ENCODE results near the gene WWOX. TPM values are rescaled to one million over a fixed set of nuclear protein-coding genes. Genes with fewer than 3 reads are reported as not detected.

Gene WWOX
- total RNA-seq, 1 experiment from 2014 or later, result 28.3 TPM

DNA sequence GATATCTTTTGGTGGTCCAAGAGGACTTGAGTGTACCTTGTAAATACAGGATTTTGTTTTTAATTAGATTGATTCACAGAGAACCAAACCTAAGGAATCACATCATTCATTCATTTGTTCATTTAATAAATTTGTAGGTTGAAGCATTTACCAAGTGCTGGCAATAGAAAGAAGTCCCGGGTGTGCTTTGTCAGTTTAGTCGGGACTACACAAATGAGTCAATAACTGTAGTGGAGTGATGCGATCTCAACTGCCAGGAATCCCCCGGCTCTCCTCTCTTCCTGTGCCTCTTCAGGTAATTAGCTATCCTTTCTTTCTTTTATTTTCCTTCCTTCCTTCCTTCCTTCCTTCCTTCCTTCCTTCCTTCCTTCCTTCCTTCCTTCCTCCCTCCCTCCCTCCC is 1.4 kb upstream of the WWOX start:
- TF ChIP-seq EZH2phosphoT487 (IDR thresholded peaks at IDR 0.05; ENCODE audit: borderline replicate concordance, low read length) (no peak), EZH2 (IDR thresholded peaks at IDR 0.05; ENCODE audit: low read length, unreplicated experiment) (no peak)
- TF ChIP-seq, protein P1, sequence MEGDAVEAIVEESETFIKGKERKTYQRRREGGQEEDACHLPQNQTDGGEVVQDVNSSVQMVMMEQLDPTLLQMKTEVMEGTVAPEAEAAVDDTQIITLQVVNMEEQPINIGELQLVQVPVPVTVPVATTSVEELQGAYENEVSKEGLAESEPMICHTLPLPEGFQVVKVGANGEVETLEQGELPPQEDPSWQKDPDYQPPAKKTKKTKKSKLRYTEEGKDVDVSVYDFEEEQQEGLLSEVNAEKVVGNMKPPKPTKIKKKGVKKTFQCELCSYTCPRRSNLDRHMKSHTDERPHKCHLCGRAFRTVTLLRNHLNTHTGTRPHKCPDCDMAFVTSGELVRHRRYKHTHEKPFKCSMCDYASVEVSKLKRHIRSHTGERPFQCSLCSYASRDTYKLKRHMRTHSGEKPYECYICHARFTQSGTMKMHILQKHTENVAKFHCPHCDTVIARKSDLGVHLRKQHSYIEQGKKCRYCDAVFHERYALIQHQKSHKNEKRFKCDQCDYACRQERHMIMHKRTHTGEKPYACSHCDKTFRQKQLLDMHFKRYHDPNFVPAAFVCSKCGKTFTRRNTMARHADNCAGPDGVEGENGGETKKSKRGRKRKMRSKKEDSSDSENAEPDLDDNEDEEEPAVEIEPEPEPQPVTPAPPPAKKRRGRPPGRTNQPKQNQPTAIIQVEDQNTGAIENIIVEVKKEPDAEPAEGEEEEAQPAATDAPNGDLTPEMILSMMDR (conservative IDR thresholded peaks at IDR 0.05; ENCODE audit: low read depth, low read length), result no peak
- no peak overlapping the region for H3K27ac ChIP-seq (ENCODE audit: low read length)
- no peak overlapping the region for H2AFZ ChIP-seq (ENCODE audit: low read length)
- H4K20me1 ChIP-seq (ENCODE audit: low read length), result no peaks in the 10 kb centered on the region
- no peak overlapping the region for H3K9ac ChIP-seq (ENCODE audit: low read length)
- H3K36me3 ChIP-seq (ENCODE audit: low read depth, low read length), result no peaks in the 10 kb centered on the region
- POLR2A ChIA-PET (ENCODE audit: unreplicated experiment), result interaction anchor here (0.6 kb wide), 1 partner anchor 676 kb away, joined by 3 read pairs; no protein-coding TSS in a partner anchor
- H3K79me2 ChIP-seq (ENCODE audit: low read length), result peaks cover 7% of the 10 kb centered on the region
- no TSS peak for BruUV-seq (replicated peaks)
- intact Hi-C loops (cut with micrococcal nuclease), result loop anchor here (2.0 kb wide), 1 partner anchor 423 kb away; no protein-coding TSS in a partner anchor
- H3F3A ChIP-seq (ENCODE audit: low read length, unreplicated experiment), result no peaks in the 10 kb centered on the region
- ATAC-seq (no peak), DNase-seq (no peak)
- H3K9me3 ChIP-seq (ENCODE audit: low read length), result no peaks in the 10 kb centered on the region
- no peak overlapping the region for H3K4me3 ChIP-seq (ENCODE audit: low read length)
- H3K4me1 ChIP-seq (ENCODE audit: insufficient read depth, low read length), result peaks cover 17% of the 10 kb centered on the region
- H3K4me2 ChIP-seq (ENCODE audit: low read length), result no peak overlapping the region
- H3K9me2 ChIP-seq (replicated peaks; ENCODE audit: low read length), result no peaks in the 10 kb centered on the region
- H3K27me3 ChIP-seq (ENCODE audit: low read length), result peaks cover 19% of the 10 kb centered on the region
- CTCF ChIA-PET, result no interaction called here

DNA sequence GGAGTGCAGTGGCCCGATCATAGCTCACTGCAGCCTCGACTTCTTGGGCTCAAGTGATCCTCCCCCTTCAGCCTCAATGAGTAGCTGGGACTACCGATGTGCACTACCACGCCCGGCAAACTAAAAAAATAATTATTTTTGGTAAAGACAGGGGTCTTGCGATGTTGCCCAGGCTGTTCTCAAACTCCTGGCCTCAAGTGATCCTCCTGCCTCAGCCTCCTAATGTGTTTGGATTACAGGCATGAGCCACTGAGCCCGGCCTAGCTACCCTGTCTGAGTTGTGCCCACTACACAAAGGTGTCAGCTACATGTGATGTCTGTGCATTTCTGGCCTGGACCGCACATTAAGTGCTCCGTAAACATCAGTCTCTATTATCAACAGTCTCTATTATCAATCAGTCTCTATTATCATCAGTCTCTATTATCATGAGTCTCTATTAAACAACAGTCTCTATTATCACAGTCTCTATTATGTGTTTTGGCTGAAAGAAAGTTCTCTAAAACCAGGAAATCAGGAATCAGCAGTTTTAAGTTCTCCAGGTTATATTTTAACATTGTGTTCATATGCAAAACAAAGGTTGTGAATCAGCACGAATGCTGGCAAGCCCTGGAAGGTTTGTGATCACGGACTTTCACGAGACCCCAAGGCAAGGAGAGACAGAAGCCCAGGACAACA is 721 bp upstream of the WWOX start:
- TF ChIP-seq, protein P1 (conservative IDR thresholded peaks at IDR 0.05; ENCODE audit: low read depth, low read length), result no peak
- TF ChIP-seq EZH2 (IDR thresholded peaks at IDR 0.05; ENCODE audit: low read length, unreplicated experiment) (no peak), EZH2phosphoT487 (IDR thresholded peaks at IDR 0.05; ENCODE audit: borderline replicate concordance, low read length) (no peak)
- H3K9me3 ChIP-seq (ENCODE audit: low read length), result no peaks in the 10 kb centered on the region
- no peaks in the 10 kb centered on the region for H3K9me2 ChIP-seq (replicated peaks; ENCODE audit: low read length)
- peaks cover 17% of the 10 kb centered on the region for H3K4me1 ChIP-seq (ENCODE audit: insufficient read depth, low read length)
- ChIA-PET CTCF (no interaction called here), POLR2A (ENCODE audit: unreplicated experiment) (no interaction called here)
- peaks cover 7% of the 10 kb centered on the region for H3K79me2 ChIP-seq (ENCODE audit: low read length)
- H4K20me1 ChIP-seq (ENCODE audit: low read length), result no peaks in the 10 kb centered on the region
- intact Hi-C loops (cut with micrococcal nuclease), result loop anchor here (2.0 kb wide), 1 partner anchor 424 kb away; no protein-coding TSS in a partner anchor
- H2AFZ ChIP-seq (ENCODE audit: low read length), result peak overlapping the region; percentile 92
- peak overlapping the region; percentile 86 for H3K9ac ChIP-seq (ENCODE audit: low read length)
- no peaks in the 10 kb centered on the region for H3F3A ChIP-seq (ENCODE audit: low read length, unreplicated experiment)
- TSS peak; percentile 33 for BruUV-seq (replicated peaks)
- no peaks in the 10 kb centered on the region for H3K36me3 ChIP-seq (ENCODE audit: low read depth, low read length)
- peak overlapping the region; percentile 95 for H3K4me3 ChIP-seq (ENCODE audit: low read length)
- peaks cover 13% of the 10 kb centered on the region for H3K27me3 ChIP-seq (ENCODE audit: low read length)
- ATAC-seq (no peak), DNase-seq (no peak)
- H3K4me2 ChIP-seq (ENCODE audit: low read length), result peak overlapping the region; percentile 96
- H3K27ac ChIP-seq (ENCODE audit: low read length), result peak overlapping the region; percentile 46; the same call in 1 of the 2 replicates

DNA sequence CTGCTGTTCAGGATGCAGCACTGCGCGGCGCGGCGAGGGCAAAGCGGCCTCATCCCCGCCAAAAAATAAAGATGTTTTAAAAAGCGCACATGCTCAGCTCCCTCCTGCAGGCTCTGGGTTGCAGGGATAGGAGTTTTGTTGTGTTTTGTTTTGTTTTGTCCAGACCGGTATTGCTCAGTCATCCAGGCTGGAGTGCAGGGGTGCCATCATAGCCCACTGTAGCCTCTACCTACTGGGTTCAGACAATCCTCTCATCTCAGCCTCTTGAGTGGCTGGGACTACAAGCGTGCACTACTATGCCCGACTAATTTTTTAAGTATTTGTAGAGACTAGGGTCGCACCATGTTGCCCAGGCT is 636 bp downstream of the WWOX start:
- ChIA-PET CTCF (no interaction called here), POLR2A (ENCODE audit: unreplicated experiment) (no interaction called here)
- DNase-seq (peak; percentile 55), ATAC-seq (peak; percentile 37)
- TF ChIP-seq, protein P1 (conservative IDR thresholded peaks at IDR 0.05; ENCODE audit: low read depth, low read length), result no peak
- TF ChIP-seq EZH2phosphoT487 (IDR thresholded peaks at IDR 0.05; ENCODE audit: borderline replicate concordance, low read length) (no peak), EZH2 (IDR thresholded peaks at IDR 0.05; ENCODE audit: low read length, unreplicated experiment) (no peak)
- Histone ChIP-seq H3K36me3 (ENCODE audit: low read depth, low read length) (no peaks in the 10 kb centered on the region), H3K4me3 (ENCODE audit: low read length) (peak overlapping the region; percentile 95), H3K4me2 (ENCODE audit: low read length) (peak overlapping the region; percentile 96), H3K27me3 (ENCODE audit: low read length) (no peaks in the 10 kb centered on the region), H3K27ac (ENCODE audit: low read length) (no peak overlapping the region), H3F3A (ENCODE audit: low read length, unreplicated experiment) (no peaks in the 10 kb centered on the region), H3K4me1 (ENCODE audit: insufficient read depth, low read length) (peaks cover 17% of the 10 kb centered on the region), H3K9ac (ENCODE audit: low read length) (peak overlapping the region; percentile 86), H2AFZ (ENCODE audit: low read length) (peak overlapping the region; percentile 99), H3K9me3 (ENCODE audit: low read length) (no peaks in the 10 kb centered on the region), H3K9me2 (replicated peaks; ENCODE audit: low read length) (no peaks in the 10 kb centered on the region), H3K79me2 (ENCODE audit: low read length) (peaks cover 7% of the 10 kb centered on the region), H4K20me1 (ENCODE audit: low read length) (no peaks in the 10 kb centered on the region)
- no TSS peak for BruUV-seq (replicated peaks)
- intact Hi-C loops (cut with micrococcal nuclease), result no loop called here
